Left lung (tissue), 10 donors: Measurements from ENCODE around the gene UBE3A. TPM values are rescaled to one million over a fixed set of nuclear protein-coding genes. Genes with fewer than 3 reads are reported as not detected.

Experiments
- ATAC-seq: fragments of 200-7000 bp; cut with Tn5 transposase; one replicate; pipeline ENCODE4 v1.9.1; 2020; ENCODE audit warnings: moderate library complexity
- DNase-seq, 4 donors: peaks; one replicate each; pipeline ENCODE4 v3.0.0-alpha.2; 2013 to 2020
- H3K27ac ChIP-seq, 2 donors: fragments of 200-600 bp; sonication (generic) in 1 of 2; one replicate each; pipeline versions ENCODE4 v1.5.0 to v1.8.0; 2020 to 2021
- H3K27me3 ChIP-seq, 2 donors: fragments of 200-600 bp; sonication (generic) in 1 of 2; one replicate each; pipeline versions ENCODE4 v1.5.0 to v1.8.0; 2020 to 2021
- H3K36me3 ChIP-seq, 2 donors: fragments of 200-600 bp; sonication (generic) in 1 of 2; one replicate each; pipeline versions ENCODE4 v1.5.0 to v1.8.0; 2020 to 2021
- H3K4me1 ChIP-seq, 2 donors: fragments of 200-600 bp; one replicate each; pipeline ENCODE4 v1.8.0; 2021
- H3K4me3 ChIP-seq, 2 donors: fragments of 200-600 bp; sonication (generic) in 1 of 2; one replicate each; pipeline versions ENCODE4 v1.5.0 to v1.8.0; 2020 to 2021; ENCODE audit warnings: mild to moderate bottlenecking in 1 of 2
- H3K9me3 ChIP-seq, 2 donors: fragments of 200-600 bp; sonication (generic) in 1 of 2; one replicate each; pipeline versions ENCODE4 v1.5.0 to v1.8.0; 2020 to 2021
- CTCF ChIP-seq, 2 donors: fragments of 200-600 bp; sonication (generic) in 1 of 2; IDR thresholded peaks; one replicate each; pipeline versions ENCODE4 v1.5.0 to v1.8.0; 2021; ENCODE audit warnings: antibody characterized with exemption in 2 of 2
- intact Hi-C, 2 donors: fragments of 100-400 bp; cut with DNase I; formaldehyde crosslinking; loops; one replicate each; pipeline versions ENCODE4 v1.11.2 to v1.14.2; 2022
- polyA plus RNA-seq, 6 donors: library from polyadenylated mRNA; unstranded; fragments of 120-200 nt; gene quantifications; one replicate each; pipeline ENCODE4 v1.2.1, GENCODE V29; 2013; ENCODE audit not compliant: insufficient read length in 6 of 6
- total RNA-seq, 2 donors: library from RNA; stranded (reverse); fragmentation: NEBNext Ultra II Directional; extraction: Animal tissue kit (Norgen Biotek cat#: 25700); gene quantifications; one replicate each; pipeline ENCODE4 v1.2.1, GENCODE V29; 2021
- donor health status: DM: no; HTN: yes; CAD: no.
- donor health status: DM: no; HTN: no; CAD: no.

Gene UBE3A
- total and polyA plus RNA-seq, 8 donors: 84.4 to 97.9 (median 90.3) TPM

- intact Hi-C loops: no loop called here
- Histone ChIP-seq H3K9me3 (peaks cover 0 to 7% of the 10 kb centered on the region in 2 donors), H3K4me1 (no peaks in the 10 kb centered on the region), H3K36me3 (no peaks in the 10 kb centered on the region), H3K27me3 (no peaks in the 10 kb centered on the region), H3K4me3 (no peak overlapping the region), H3K27ac (no peak overlapping the region)
- no peak for TF ChIP-seq CTCF (IDR thresholded peaks at IDR 0.05)
- DNase-seq (no peak), ATAC-seq (no peak)
These were observed 29.8 kb upstream of the UBE3A start for GRCh38 chr15:25468611-25469010.

GRCh38 chr15:25465835-25466234 is 27.0 kb upstream of the UBE3A start:
- no peak for TF ChIP-seq CTCF (IDR thresholded peaks at IDR 0.05)
- H3K4me3 ChIP-seq: no peak overlapping the region
- no peaks in the 10 kb centered on the region for H3K4me1 ChIP-seq
- peaks cover 0 to 5% of the 10 kb centered on the region in 2 donors for H3K9me3 ChIP-seq
- DNase-seq (peak; percentile 11 to 75 (median 60)), ATAC-seq (peak; percentile 96)
- intact Hi-C loops: no loop called here
- no peaks in the 10 kb centered on the region for H3K27me3 ChIP-seq
- no peaks in the 10 kb centered on the region for H3K36me3 ChIP-seq
- no peak overlapping the region for H3K27ac ChIP-seq

GRCh38 chr15:25464784-25465183 is 26.0 kb upstream of the UBE3A start:
- TF ChIP-seq CTCF (IDR thresholded peaks at IDR 0.05): no peak
- Histone ChIP-seq H3K9me3 (peaks cover 0 to 5% of the 10 kb centered on the region in 2 donors), H3K36me3 (no peaks in the 10 kb centered on the region), H3K4me3 (no peak overlapping the region), H3K4me1 (no peaks in the 10 kb centered on the region), H3K27ac (no peak overlapping the region), H3K27me3 (no peaks in the 10 kb centered on the region)
- intact Hi-C loops: no loop called here
- ATAC-seq (no peak), DNase-seq (no peak)

- no peak overlapping the region for H3K27ac ChIP-seq
- TF ChIP-seq CTCF (IDR thresholded peaks at IDR 0.05): no peak
- no peak for ATAC-seq
- H3K9me3 ChIP-seq: peaks cover 0 to 5% of the 10 kb centered on the region in 2 donors
- no peak for DNase-seq
- no peak overlapping the region for H3K4me3 ChIP-seq
- no peaks in the 10 kb centered on the region for H3K4me1 ChIP-seq
- no peaks in the 10 kb centered on the region for H3K36me3 ChIP-seq
- intact Hi-C loops: no loop called here
- no peaks in the 10 kb centered on the region for H3K27me3 ChIP-seq
These were observed 25.6 kb upstream of the UBE3A start for GRCh38 chr15:25464383-25464782.

GRCh38 chr15:25456196-25456595 is 17.4 kb upstream of the UBE3A start:
- ATAC-seq: no peak
- intact Hi-C loops: no loop called here
- no peak overlapping the region for H3K27ac ChIP-seq
- no peaks in the 10 kb centered on the region for H3K4me1 ChIP-seq
- peaks cover 0 to 7% of the 10 kb centered on the region in 2 donors for H3K9me3 ChIP-seq
- H3K36me3 ChIP-seq: no peaks in the 10 kb centered on the region
- no peak overlapping the region for H3K4me3 ChIP-seq
- no peak for TF ChIP-seq CTCF (IDR thresholded peaks at IDR 0.05)
- no peaks in the 10 kb centered on the region for H3K27me3 ChIP-seq
- no peak for DNase-seq
